WI38 (cell line): ENCODE data around the gene GABRR1.

Source experiments
- H3K4me3 ChIP-seq: 2 replicates; pipeline ENCODE4 v1.5.1; 2011; ENCODE audit warnings: low read depth, mild to moderate bottlenecking, control low read depth, low read length
- CTCF ChIP-seq: IDR thresholded peaks from 2 replicates; pipeline ENCODE4 v1.5.1; 2012; ENCODE audit warnings: low read depth, mild to moderate bottlenecking, control low read depth, low read length

The GABRR1 gene

GRCh38 chr6:89221129-89221528 lies 4.0 kb upstream of the GABRR1 start:
- TF ChIP-seq CTCF: no peak
- no peak overlapping the region for H3K4me3 ChIP-seq

- TF ChIP-seq CTCF: no peak
- H3K4me3 ChIP-seq: no peak overlapping the region
These were observed 747 bp downstream of the GABRR1 start for GRCh38 chr6:89216411-89216810.

- H3K4me3 ChIP-seq: no peak overlapping the region
- TF ChIP-seq CTCF: no peak
These were observed 1.8 kb downstream of the GABRR1 start for GRCh38 chr6:89215391-89215790.

- no peak overlapping the region for H3K4me3 ChIP-seq
- no peak for TF ChIP-seq CTCF
These were observed 3.0 kb downstream of the GABRR1 start for GRCh38 chr6:89214197-89214596.

- H3K4me3 ChIP-seq: no peak overlapping the region
These were observed 4.7 kb downstream of the GABRR1 start for GRCh38 chr6:89212472-89212871.

GRCh38 chr6:89209457-89209856 lies 7.7 kb downstream of the GABRR1 start:
- no peak overlapping the region for H3K4me3 ChIP-seq
- TF ChIP-seq CTCF: no peak

More at GRCh38 chr6:89212472-89212871, 4.7 kb downstream of the GABRR1 start:
- no peak for TF ChIP-seq CTCF

GRCh38 chr6:89208551-89208950 lies 8.6 kb downstream of the GABRR1 start:
- TF ChIP-seq CTCF: no peak
- no peak overlapping the region for H3K4me3 ChIP-seq
